Ishikawa (cell line): ENCODE data around the gene EPM2A.

ENCODE experiments used
- CEBPB ChIP-seq: IDR thresholded peaks from 2 replicates; pipeline ENCODE4 v1.6.1; 2012
- CREB1 ChIP-seq: IDR thresholded peaks from 2 replicates; pipeline ENCODE4 v1.6.1; 2012; ENCODE audit warnings: low read depth
- EGR1 ChIP-seq: IDR thresholded peaks from 2 replicates; pipeline ENCODE4 v1.6.1; 2012
- EP300 ChIP-seq: IDR thresholded peaks from 2 replicates; pipeline ENCODE4 v1.6.1; 2012; ENCODE audit warnings: borderline replicate concordance
- FOXM1 ChIP-seq: IDR thresholded peaks from 2 replicates; pipeline ENCODE4 v1.6.1; 2012; ENCODE audit warnings: low read depth, borderline replicate concordance
- NFIC ChIP-seq: IDR thresholded peaks from 2 replicates; pipeline ENCODE4 v1.6.1; 2012
- RAD21 ChIP-seq: IDR thresholded peaks from 2 replicates; pipeline ENCODE4 v1.6.1; 2012; ENCODE audit warnings: low read depth
- TAF1 ChIP-seq: IDR thresholded peaks from 2 replicates; pipeline ENCODE4 v1.6.1; 2012; ENCODE audit warnings: low read depth, mild to moderate bottlenecking
- TCF12 ChIP-seq: IDR thresholded peaks from 2 replicates; pipeline ENCODE4 v1.6.1; 2012; ENCODE audit warnings: low read depth
- TEAD4 ChIP-seq: IDR thresholded peaks from 2 replicates; pipeline ENCODE4 v1.6.1; 2012
- USF1 ChIP-seq: IDR thresholded peaks from 2 replicates; pipeline ENCODE4 v1.6.1; 2012
- YY1 ChIP-seq: IDR thresholded peaks from 2 replicates; pipeline ENCODE4 v1.6.1; 2012; ENCODE audit warnings: low read depth
- ZBTB7A ChIP-seq: IDR thresholded peaks from 2 replicates; pipeline ENCODE4 v1.6.1; 2012; ENCODE audit warnings: low read depth
- TF ChIP-seq, protein P1 (sequence below): IDR thresholded peaks from 2 replicates; pipeline ENCODE4 v1.6.1; 2012
- TF ChIP-seq, protein P2 (sequence below): IDR thresholded peaks from 2 replicates; pipeline ENCODE4 v1.6.1; 2012; ENCODE audit warnings: low read depth, mild to moderate bottlenecking

The EPM2A gene

GRCh38 chr6:145728444-145729385 is 6.6 kb downstream of the EPM2A start:
- TF ChIP-seq RAD21 (no peak), EGR1 (no peak), CREB1 (no peak), TAF1 (no peak), USF1 (no peak), YY1 (no peak), FOXM1 (no peak), TEAD4 (no peak), NFIC (no peak), ZBTB7A (no peak), CEBPB (no peak), TCF12 (no peak), EP300 (no peak)
- TF ChIP-seq, protein P1, sequence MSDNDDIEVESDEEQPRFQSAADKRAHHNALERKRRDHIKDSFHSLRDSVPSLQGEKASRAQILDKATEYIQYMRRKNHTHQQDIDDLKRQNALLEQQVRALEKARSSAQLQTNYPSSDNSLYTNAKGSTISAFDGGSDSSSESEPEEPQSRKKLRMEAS: no peak
- TF ChIP-seq, protein P2, sequence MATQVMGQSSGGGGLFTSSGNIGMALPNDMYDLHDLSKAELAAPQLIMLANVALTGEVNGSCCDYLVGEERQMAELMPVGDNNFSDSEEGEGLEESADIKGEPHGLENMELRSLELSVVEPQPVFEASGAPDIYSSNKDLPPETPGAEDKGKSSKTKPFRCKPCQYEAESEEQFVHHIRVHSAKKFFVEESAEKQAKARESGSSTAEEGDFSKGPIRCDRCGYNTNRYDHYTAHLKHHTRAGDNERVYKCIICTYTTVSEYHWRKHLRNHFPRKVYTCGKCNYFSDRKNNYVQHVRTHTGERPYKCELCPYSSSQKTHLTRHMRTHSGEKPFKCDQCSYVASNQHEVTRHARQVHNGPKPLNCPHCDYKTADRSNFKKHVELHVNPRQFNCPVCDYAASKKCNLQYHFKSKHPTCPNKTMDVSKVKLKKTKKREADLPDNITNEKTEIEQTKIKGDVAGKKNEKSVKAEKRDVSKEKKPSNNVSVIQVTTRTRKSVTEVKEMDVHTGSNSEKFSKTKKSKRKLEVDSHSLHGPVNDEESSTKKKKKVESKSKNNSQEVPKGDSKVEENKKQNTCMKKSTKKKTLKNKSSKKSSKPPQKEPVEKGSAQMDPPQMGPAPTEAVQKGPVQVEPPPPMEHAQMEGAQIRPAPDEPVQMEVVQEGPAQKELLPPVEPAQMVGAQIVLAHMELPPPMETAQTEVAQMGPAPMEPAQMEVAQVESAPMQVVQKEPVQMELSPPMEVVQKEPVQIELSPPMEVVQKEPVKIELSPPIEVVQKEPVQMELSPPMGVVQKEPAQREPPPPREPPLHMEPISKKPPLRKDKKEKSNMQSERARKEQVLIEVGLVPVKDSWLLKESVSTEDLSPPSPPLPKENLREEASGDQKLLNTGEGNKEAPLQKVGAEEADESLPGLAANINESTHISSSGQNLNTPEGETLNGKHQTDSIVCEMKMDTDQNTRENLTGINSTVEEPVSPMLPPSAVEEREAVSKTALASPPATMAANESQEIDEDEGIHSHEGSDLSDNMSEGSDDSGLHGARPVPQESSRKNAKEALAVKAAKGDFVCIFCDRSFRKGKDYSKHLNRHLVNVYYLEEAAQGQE: no peak

- TF ChIP-seq EGR1 (no peak), USF1 (no peak), TAF1 (no peak), EP300 (no peak), TEAD4 (no peak), YY1 (no peak), CREB1 (no peak), ZBTB7A (no peak), RAD21 (no peak)
- TF ChIP-seq, protein P1: no peak
- TF ChIP-seq, protein P2: no peak
These were observed 7.4 kb downstream of the EPM2A start for GRCh38 chr6:145727817-145728388.

GRCh38 chr6:145725570-145725969 is 9.8 kb downstream of the EPM2A start:
- TF ChIP-seq CREB1: no peak
- TF ChIP-seq, protein P1: no peak
- no peak for TF ChIP-seq EP300
- TF ChIP-seq USF1: no peak
- TF ChIP-seq TCF12: no peak
- no peak for TF ChIP-seq RAD21

DNA sequence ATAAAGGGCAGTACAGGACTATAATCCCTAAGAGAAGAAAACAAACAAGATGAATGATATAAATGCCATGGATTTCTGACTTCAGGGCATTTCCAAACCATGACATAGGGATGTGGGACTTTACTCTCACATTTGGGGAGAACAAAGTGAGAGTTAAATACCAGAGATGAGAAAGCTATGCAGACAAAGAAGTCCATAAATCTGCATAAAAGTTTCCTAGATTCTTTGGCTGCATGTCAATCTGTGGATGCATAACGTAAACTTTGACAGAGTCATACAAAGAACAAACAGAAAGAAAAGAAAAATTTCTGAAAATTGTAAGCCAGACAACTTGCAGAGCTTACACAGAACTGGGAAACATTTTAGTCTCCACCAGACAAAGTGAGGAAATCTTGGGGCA is 11.7 kb downstream of the EPM2A start:
- TF ChIP-seq, protein P2: no peak
- TF ChIP-seq ZBTB7A: no peak
- TF ChIP-seq CEBPB: no peak
- no peak for TF ChIP-seq TEAD4
- TF ChIP-seq EP300: no peak
- TF ChIP-seq TCF12: no peak
- no peak for TF ChIP-seq FOXM1
- TF ChIP-seq RAD21: no peak
- TF ChIP-seq USF1: no peak
- no peak for TF ChIP-seq CREB1
- TF ChIP-seq TAF1: no peak
- no peak for TF ChIP-seq NFIC
- no peak for TF ChIP-seq EGR1
- TF ChIP-seq, protein P1: no peak
- TF ChIP-seq YY1: no peak
